ENCODE results near the gene EXOC3.

DNA sequence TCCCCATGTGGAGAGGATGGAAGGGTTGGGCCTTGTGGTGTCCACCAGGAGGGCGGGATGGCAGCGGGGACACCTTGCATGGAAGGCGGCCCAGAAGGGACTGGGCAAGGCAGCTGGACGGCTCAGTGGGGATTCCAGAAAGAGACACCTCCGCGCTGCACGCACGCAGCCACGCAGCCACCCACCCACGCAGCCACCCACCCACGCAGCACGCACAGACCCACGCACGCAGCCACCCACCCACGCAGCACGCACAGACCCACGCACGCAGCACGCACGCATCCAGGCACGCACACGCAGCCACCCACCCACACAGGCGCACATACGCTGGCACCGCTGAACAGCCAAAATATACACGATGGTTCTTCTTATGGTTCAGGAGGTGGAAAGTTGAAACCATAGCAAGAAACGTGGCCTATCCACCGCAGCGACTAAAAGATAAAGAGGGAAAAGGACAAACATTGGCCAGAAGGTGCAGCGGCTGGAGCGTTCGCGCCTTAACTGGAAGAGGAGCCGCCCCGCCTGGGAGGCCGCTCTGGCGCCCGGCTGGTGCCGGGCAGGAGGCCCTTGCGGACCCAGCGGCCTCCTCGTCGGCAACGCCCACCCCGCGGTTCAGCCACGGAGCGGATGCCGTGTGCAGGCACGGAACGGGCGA is 22.2 kb upstream of the EXOC3 start:
- no peak for TF ChIP-seq POLR2A (IDR thresholded peaks at IDR 0.05)
- TF ChIP-seq, protein P1, sequence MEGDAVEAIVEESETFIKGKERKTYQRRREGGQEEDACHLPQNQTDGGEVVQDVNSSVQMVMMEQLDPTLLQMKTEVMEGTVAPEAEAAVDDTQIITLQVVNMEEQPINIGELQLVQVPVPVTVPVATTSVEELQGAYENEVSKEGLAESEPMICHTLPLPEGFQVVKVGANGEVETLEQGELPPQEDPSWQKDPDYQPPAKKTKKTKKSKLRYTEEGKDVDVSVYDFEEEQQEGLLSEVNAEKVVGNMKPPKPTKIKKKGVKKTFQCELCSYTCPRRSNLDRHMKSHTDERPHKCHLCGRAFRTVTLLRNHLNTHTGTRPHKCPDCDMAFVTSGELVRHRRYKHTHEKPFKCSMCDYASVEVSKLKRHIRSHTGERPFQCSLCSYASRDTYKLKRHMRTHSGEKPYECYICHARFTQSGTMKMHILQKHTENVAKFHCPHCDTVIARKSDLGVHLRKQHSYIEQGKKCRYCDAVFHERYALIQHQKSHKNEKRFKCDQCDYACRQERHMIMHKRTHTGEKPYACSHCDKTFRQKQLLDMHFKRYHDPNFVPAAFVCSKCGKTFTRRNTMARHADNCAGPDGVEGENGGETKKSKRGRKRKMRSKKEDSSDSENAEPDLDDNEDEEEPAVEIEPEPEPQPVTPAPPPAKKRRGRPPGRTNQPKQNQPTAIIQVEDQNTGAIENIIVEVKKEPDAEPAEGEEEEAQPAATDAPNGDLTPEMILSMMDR (IDR thresholded peaks at IDR 0.05), result no peak
